ENCODE results near the gene IFIH1.

Gene IFIH1

GRCh38 chr2:162256591-162256991 lies 61.9 kb downstream of the IFIH1 start:
- TF ChIP-seq CTCF (IDR thresholded peaks at IDR 0.05), result no peak

- TF ChIP-seq CTCF (IDR thresholded peaks at IDR 0.05), result no peak
These were observed 64.1 kb downstream of the IFIH1 start for GRCh38 chr2:162254236-162254871.

GRCh38 chr2:162253435-162253834 lies 65.0 kb downstream of the IFIH1 start:
- no peak for TF ChIP-seq CTCF (IDR thresholded peaks at IDR 0.05)

- no peak for TF ChIP-seq CTCF (IDR thresholded peaks at IDR 0.05)
These were observed 66.3 kb downstream of the IFIH1 start for GRCh38 chr2:162252153-162252552.

GRCh38 chr2:162245781-162246180 lies 72.7 kb downstream of the IFIH1 start:
- no peak for TF ChIP-seq CTCF (IDR thresholded peaks at IDR 0.05)

GRCh38 chr2:162245061-162245460 lies 73.4 kb downstream of the IFIH1 start:
- no peak for TF ChIP-seq CTCF (IDR thresholded peaks at IDR 0.05)

GRCh38 chr2:162244541-162245031 lies 73.9 kb downstream of the IFIH1 start:
- no peak for TF ChIP-seq CTCF (IDR thresholded peaks at IDR 0.05)

- TF ChIP-seq CTCF (IDR thresholded peaks at IDR 0.05), result no peak
These were observed 74.8 kb downstream of the IFIH1 start for GRCh38 chr2:162243715-162244114.

All from LNCAP (cell line).